WTC11 (cell line): ENCODE measurements around the gene RPL26. TPM values are rescaled to one million over a fixed set of nuclear protein-coding genes. Genes with fewer than 3 reads are reported as not detected.

Source experiments
- ATAC-seq: fragments of 200-7000 bp; cut with Tn5 transposase; 2 replicates; pipeline ENCODE4 v1.10.0; 2021; ENCODE audit warnings: mild to moderate bottlenecking, moderate library complexity
- CTCF ChIA-PET: fragments of 300-600 bp; sonication (Branson Sonifier 250); formaldehyde crosslinking; loops from one replicate; lab custom pipeline; 2021; ENCODE audit warnings: antibody characterized with exemption; lab: Charles Lee
- POLR2A ChIA-PET: fragments of 350-600 bp; sonication (Branson Sonifier 250); formaldehyde crosslinking; loops from one replicate; lab custom pipeline; 2021; ENCODE audit warnings: antibody characterized with exemption; lab: Charles Lee
- DNase-seq: peaks from one replicate; pipeline ENCODE4 v3.0.0; 2021; ENCODE audit warnings: low spot score
- H3K27ac Mint-ChIP-seq: 2 replicates; pipeline ENCODE4 v1.8.0; 2021; ENCODE audit warnings: mixed read lengths
- H3K27me3 Mint-ChIP-seq: 2 replicates; pipeline ENCODE4 v1.8.0; 2021; ENCODE audit warnings: low read depth, mild to moderate bottlenecking, moderate library complexity, mixed read lengths
- H3K36me3 Mint-ChIP-seq: 2 replicates; pipeline ENCODE4 v1.8.0; 2021; ENCODE audit warnings: mixed read lengths
- H3K4me1 Mint-ChIP-seq: 2 replicates; pipeline ENCODE4 v1.8.0; 2022; ENCODE audit warnings: mixed read lengths
- H3K4me3 Mint-ChIP-seq: 2 replicates; pipeline ENCODE4 v1.8.0; 2021; ENCODE audit warnings: mild to moderate bottlenecking, moderate library complexity, mixed read lengths
- H3K9me3 Mint-ChIP-seq: 2 replicates; pipeline ENCODE4 v1.8.0; 2021; ENCODE audit warnings: mixed read lengths
- ATF1 ChIP-seq: sonication (generic); formaldehyde crosslinking; IDR thresholded peaks from 2 replicates; pipeline ENCODE4 v1.8.1; 2023; ENCODE audit warnings: mild to moderate bottlenecking, moderate library complexity, missing genetic modification reagents
- CREB1 ChIP-seq: sonication (generic); formaldehyde crosslinking; IDR thresholded peaks from 2 replicates; pipeline ENCODE4 v1.8.0; 2023; ENCODE audit warnings: mild to moderate bottlenecking, missing genetic modification reagents
- ELF4 ChIP-seq: sonication (generic); formaldehyde crosslinking; IDR thresholded peaks from 2 replicates; pipeline ENCODE4 v1.8.1; 2022; ENCODE audit warnings: low read depth, mild to moderate bottlenecking, moderate library complexity, missing genetic modification reagents
- ESRRA ChIP-seq: sonication (generic); formaldehyde crosslinking; IDR thresholded peaks from 2 replicates; pipeline ENCODE4 v1.8.1; 2022; ENCODE audit warnings: mild to moderate bottlenecking, missing genetic modification reagents, borderline replicate concordance
- FOXK1 ChIP-seq: sonication (generic); formaldehyde crosslinking; IDR thresholded peaks from 2 replicates; pipeline ENCODE4 v1.8.0; 2022; ENCODE audit warnings: mild to moderate bottlenecking, moderate library complexity, missing genetic modification reagents
- IRF2 ChIP-seq: sonication (generic); formaldehyde crosslinking; IDR thresholded peaks from 2 replicates; pipeline ENCODE4 v1.8.0; 2022; ENCODE audit warnings: low read depth, missing genetic modification reagents, borderline replicate concordance
- JUN ChIP-seq: sonication (generic); formaldehyde crosslinking; IDR thresholded peaks from 2 replicates; pipeline ENCODE4 v1.8.0; 2023; ENCODE audit warnings: mild to moderate bottlenecking, missing genetic modification reagents
- MLX ChIP-seq: sonication (generic); formaldehyde crosslinking; IDR thresholded peaks from 2 replicates; pipeline ENCODE4 v1.8.1; 2023; ENCODE audit warnings: mild to moderate bottlenecking, missing genetic modification reagents, moderate library complexity
- MXD4 ChIP-seq: fragments of 250-450 bp; sonication (Bioruptor Pico); IDR thresholded peaks from 2 replicates; pipeline ENCODE4 v1.8.0; 2021; ENCODE audit warnings: mild to moderate bottlenecking, moderate library complexity, borderline replicate concordance
- OVOL2 ChIP-seq: fragments of 250-450 bp; sonication (Bioruptor Pico); IDR thresholded peaks from 2 replicates; pipeline ENCODE4 v1.9.0; 2021; ENCODE audit warnings: mild to moderate bottlenecking, borderline replicate concordance
- PREB ChIP-seq: sonication (generic); formaldehyde crosslinking; IDR thresholded peaks from 2 replicates; pipeline ENCODE4 v1.8.1; 2022; ENCODE audit warnings: mild to moderate bottlenecking, missing genetic modification reagents, moderate library complexity, borderline replicate concordance
- RELA ChIP-seq: sonication (generic); formaldehyde crosslinking; IDR thresholded peaks from 2 replicates; pipeline ENCODE4 v1.8.1; 2022; ENCODE audit warnings: missing genetic modification reagents, mild to moderate bottlenecking, borderline replicate concordance
- SMAD3 ChIP-seq: sonication (generic); formaldehyde crosslinking; IDR thresholded peaks from 2 replicates; pipeline ENCODE4 v1.8.0; 2022; ENCODE audit warnings: missing genetic modification reagents, mild to moderate bottlenecking, borderline replicate concordance
- SMAD4 ChIP-seq: sonication (generic); formaldehyde crosslinking; IDR thresholded peaks from 2 replicates; pipeline ENCODE4 v1.8.0; 2022; ENCODE audit warnings: mild to moderate bottlenecking, missing genetic modification reagents
- SOX15 ChIP-seq: fragments of 250-450 bp; sonication (Bioruptor Pico); IDR thresholded peaks from 2 replicates; pipeline ENCODE4 v1.9.0; 2021; ENCODE audit warnings: mild to moderate bottlenecking
- TCF7 ChIP-seq: sonication (generic); formaldehyde crosslinking; IDR thresholded peaks from 2 replicates; pipeline ENCODE4 v1.8.0; 2022; ENCODE audit warnings: mild to moderate bottlenecking, low read depth, missing genetic modification reagents, moderate library complexity
- TEAD1 ChIP-seq: sonication (generic); formaldehyde crosslinking; IDR thresholded peaks from 2 replicates; pipeline ENCODE4 v1.8.0; 2022; ENCODE audit warnings: mild to moderate bottlenecking, missing genetic modification reagents
- USF2 ChIP-seq: sonication (generic); formaldehyde crosslinking; IDR thresholded peaks from 2 replicates; pipeline ENCODE4 v1.8.1; 2023; ENCODE audit warnings: mild to moderate bottlenecking, missing genetic modification reagents, moderate library complexity
- ZNF121 ChIP-seq: sonication (generic); formaldehyde crosslinking; IDR thresholded peaks from 2 replicates; pipeline ENCODE4 v1.8.0; 2023; ENCODE audit warnings: missing genetic modification reagents
- ZNF425 ChIP-seq: fragments of 250-450 bp; sonication (Bioruptor Pico); conservative IDR thresholded peaks from 2 replicates; pipeline ENCODE4 v1.9.0; 2021; ENCODE audit warnings: mild to moderate bottlenecking
- ZNF532 ChIP-seq: fragments of 250-450 bp; sonication (Bioruptor Pico); IDR thresholded peaks from 2 replicates; pipeline ENCODE4 v1.9.0; 2021; ENCODE audit warnings: mild to moderate bottlenecking, borderline replicate concordance
- total RNA-seq: library from RNA; stranded (reverse); gene quantifications from 3 replicates; pipeline ENCODE4 v1.2.3, GENCODE V29; 2021
- TF ChIP-seq, protein P1 (sequence below): sonication (generic); formaldehyde crosslinking; IDR thresholded peaks from 2 replicates; pipeline ENCODE4 v1.8.1; 2023; ENCODE audit warnings: mild to moderate bottlenecking, moderate library complexity, missing genetic modification reagents
- TF ChIP-seq, protein P2 (sequence below): sonication (generic); formaldehyde crosslinking; IDR thresholded peaks from 2 replicates; pipeline ENCODE4 v1.8.0; 2022; ENCODE audit warnings: mild to moderate bottlenecking, missing genetic modification reagents
- TF ChIP-seq, protein P3 (sequence below): sonication (generic); formaldehyde crosslinking; IDR thresholded peaks from 2 replicates; pipeline ENCODE4 v1.8.1; 2022; ENCODE audit warnings: low read depth, mild to moderate bottlenecking, moderate library complexity, missing genetic modification reagents, borderline replicate concordance

RPL26 gene
- total RNA-seq, 1 experiment from 2014 or later = 1,825 TPM

- TF ChIP-seq, protein P1, sequence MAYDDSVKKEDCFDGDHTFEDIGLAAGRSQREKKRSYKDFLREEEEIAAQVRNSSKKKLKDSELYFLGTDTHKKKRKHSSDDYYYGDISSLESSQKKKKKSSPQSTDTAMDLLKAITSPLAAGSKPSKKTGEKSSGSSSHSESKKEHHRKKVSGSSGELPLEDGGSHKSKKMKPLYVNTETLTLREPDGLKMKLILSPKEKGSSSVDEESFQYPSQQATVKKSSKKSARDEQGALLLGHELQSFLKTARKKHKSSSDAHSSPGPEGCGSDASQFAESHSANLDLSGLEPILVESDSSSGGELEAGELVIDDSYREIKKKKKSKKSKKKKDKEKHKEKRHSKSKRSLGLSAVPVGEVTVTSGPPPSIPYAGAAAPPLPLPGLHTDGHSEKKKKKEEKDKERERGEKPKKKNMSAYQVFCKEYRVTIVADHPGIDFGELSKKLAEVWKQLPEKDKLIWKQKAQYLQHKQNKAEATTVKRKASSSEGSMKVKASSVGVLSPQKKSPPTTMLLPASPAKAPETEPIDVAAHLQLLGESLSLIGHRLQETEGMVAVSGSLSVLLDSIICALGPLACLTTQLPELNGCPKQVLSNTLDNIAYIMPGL (CRISPR knock-in tag) = no peak
- TF ChIP-seq IRF2 = no peak
- no peak for TF ChIP-seq ATF1 (CRISPR knock-in tag)
- no peak for TF ChIP-seq JUN (CRISPR knock-in tag)
- no peak for TF ChIP-seq TCF7
- no peak for TF ChIP-seq FOXK1 (CRISPR knock-in tag)
- no peak for TF ChIP-seq RELA (CRISPR knock-in tag)
- no peak for TF ChIP-seq MLX (CRISPR knock-in tag)
These were observed 43.2 kb upstream of the RPL26 start (continued) for GRCh38 chr17:8426094-8426720.

DNA sequence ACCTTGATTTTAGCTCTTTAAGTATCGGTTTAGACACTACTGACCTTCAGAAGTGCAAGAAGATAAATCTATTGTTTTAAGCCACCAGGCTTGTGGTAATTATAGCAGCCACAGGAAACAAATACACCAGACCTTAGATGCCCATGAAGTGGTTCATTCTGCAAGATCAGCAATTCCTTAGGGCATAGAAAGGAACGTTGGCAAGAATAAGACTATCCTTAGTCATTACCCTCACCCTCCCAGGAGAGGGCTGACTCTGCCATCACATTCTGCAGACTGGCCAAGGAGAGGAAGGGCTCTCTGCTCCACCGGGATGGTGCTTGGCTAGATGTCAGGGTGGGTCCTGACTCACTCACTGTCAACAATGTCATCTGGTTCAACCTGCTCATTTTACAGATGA is 38.6 kb upstream of the RPL26 start:
- no peak overlapping the region for H3K4me3 Mint-ChIP-seq
- no peak for DNase-seq
- TF ChIP-seq, protein P2, sequence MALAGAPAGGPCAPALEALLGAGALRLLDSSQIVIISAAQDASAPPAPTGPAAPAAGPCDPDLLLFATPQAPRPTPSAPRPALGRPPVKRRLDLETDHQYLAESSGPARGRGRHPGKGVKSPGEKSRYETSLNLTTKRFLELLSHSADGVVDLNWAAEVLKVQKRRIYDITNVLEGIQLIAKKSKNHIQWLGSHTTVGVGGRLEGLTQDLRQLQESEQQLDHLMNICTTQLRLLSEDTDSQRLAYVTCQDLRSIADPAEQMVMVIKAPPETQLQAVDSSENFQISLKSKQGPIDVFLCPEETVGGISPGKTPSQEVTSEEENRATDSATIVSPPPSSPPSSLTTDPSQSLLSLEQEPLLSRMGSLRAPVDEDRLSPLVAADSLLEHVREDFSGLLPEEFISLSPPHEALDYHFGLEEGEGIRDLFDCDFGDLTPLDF (CRISPR knock-in tag) = no peak
- TF ChIP-seq ELF4 (CRISPR knock-in tag) = no peak
- no peak for TF ChIP-seq PREB (CRISPR knock-in tag)
- TF ChIP-seq SMAD3 (CRISPR knock-in tag) = no peak
- no peak for TF ChIP-seq CREB1 (CRISPR knock-in tag)
- TF ChIP-seq ESRRA (CRISPR knock-in tag) = no peak
- TF ChIP-seq ZNF425 = no peak
- TF ChIP-seq OVOL2 (CRISPR knock-in tag) = no peak
- TF ChIP-seq ZNF532 (CRISPR knock-in tag) = no peak
- TF ChIP-seq SOX15 (CRISPR knock-in tag) = no peak
- TF ChIP-seq, protein P3, sequence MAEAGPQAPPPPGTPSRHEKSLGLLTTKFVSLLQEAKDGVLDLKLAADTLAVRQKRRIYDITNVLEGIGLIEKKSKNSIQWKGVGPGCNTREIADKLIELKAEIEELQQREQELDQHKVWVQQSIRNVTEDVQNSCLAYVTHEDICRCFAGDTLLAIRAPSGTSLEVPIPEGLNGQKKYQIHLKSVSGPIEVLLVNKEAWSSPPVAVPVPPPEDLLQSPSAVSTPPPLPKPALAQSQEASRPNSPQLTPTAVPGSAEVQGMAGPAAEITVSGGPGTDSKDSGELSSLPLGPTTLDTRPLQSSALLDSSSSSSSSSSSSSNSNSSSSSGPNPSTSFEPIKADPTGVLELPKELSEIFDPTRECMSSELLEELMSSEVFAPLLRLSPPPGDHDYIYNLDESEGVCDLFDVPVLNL (CRISPR knock-in tag) = no peak
- TF ChIP-seq ZNF121 (CRISPR knock-in tag) = no peak
- TF ChIP-seq TEAD1 (CRISPR knock-in tag) = no peak
- TF ChIP-seq MXD4 (CRISPR knock-in tag) = no peak
- no peak for TF ChIP-seq USF2
- no peak for TF ChIP-seq SMAD4

More for the DNA sequence above, 38.6 kb upstream of the RPL26 start:
- Mint-ChIP-seq H3K4me1 (no peaks in the 10 kb centered on the region), H3K36me3 (no peaks in the 10 kb centered on the region), H3K27ac (no peak overlapping the region), H3K27me3 (peaks cover 14% of the 10 kb centered on the region), H3K9me3 (no peaks in the 10 kb centered on the region)
- CTCF ChIA-PET = interaction anchor here (0.9 to 2.4 kb wide), 3 partner anchors 8 to 38 kb away, joined by 3 to 17 read pairs (median 3); no protein-coding TSS in a partner anchor
- POLR2A ChIA-PET = no interaction called here
- ATAC-seq = no peak
